ENCODE results near the gene PRKG1.

- TF ChIP-seq CTCF (conservative IDR thresholded peaks at IDR 0.05; ENCODE audit: low read depth in 2 of 2) (no peak), JUNB (IDR thresholded peaks at IDR 0.05; ENCODE audit: unreplicated experiment) (no peak), NANOG (IDR thresholded peaks at IDR 0.05; ENCODE audit: borderline replicate concordance) (no peak), EZH2phosphoT487 (IDR thresholded peaks at IDR 0.05; ENCODE audit: unreplicated experiment) (no peak), EZH2 (IDR thresholded peaks at IDR 0.05; ENCODE audit: low read depth, unreplicated experiment) (no peak), POLR2AphosphoS5 (IDR thresholded peaks at IDR 0.05; ENCODE audit: low read depth) (no peak), REST (IDR thresholded peaks at IDR 0.05; ENCODE audit: unreplicated experiment) (no peak), CREB1 (CRISPR knock-in tag; IDR thresholded peaks at IDR 0.05; ENCODE audit: low read depth) (no peak), ETS1 (IDR thresholded peaks at IDR 0.05) (no peak), ZNF114 (CRISPR knock-in tag; IDR thresholded peaks at IDR 0.05) (no peak)
These were observed 576.8 kb downstream of the PRKG1 start for GRCh38 chr10:51651063-51651462.

Measured in GM23338 (cell line).